HG03442 (cell line): ENCODE measurements around the gene LRRC3.
"Not testable (repeated sequence)": the region's sequence is repeated elsewhere in the genome, so short reads cannot be mapped to it uniquely, and the experiment has no call there.

Source experiments
- ATAC-seq: cut with Tn5 transposase; IDR thresholded peaks from one replicate; pipeline ENCODE4 v1.9.1; 2021; ENCODE audit warnings: mild to moderate bottlenecking, moderate library complexity; ENCODE audit not compliant: unreplicated experiment

Gene LRRC3

GRCh38 chr21:44477131-44477530 is 21.8 kb downstream of the LRRC3 start:
- ATAC-seq, result no peak

GRCh38 chr21:44477712-44478111 is 22.4 kb downstream of the LRRC3 start:
- ATAC-seq, result no peak

GRCh38 chr21:44478124-44478800 is 23.0 kb downstream of the LRRC3 start:
- no peak for ATAC-seq

GRCh38 chr21:44478801-44479167 is 23.5 kb downstream of the LRRC3 start:
- no peak for ATAC-seq

- ATAC-seq, result not testable (repeated sequence)
These were observed 24.4 kb downstream of the LRRC3 start for GRCh38 chr21:44479556-44480199.

- no peak for ATAC-seq
These were observed 25.1 kb downstream of the LRRC3 start for GRCh38 chr21:44480200-44481053.

- no peak for ATAC-seq
These were observed 27.4 kb downstream of the LRRC3 start for GRCh38 chr21:44482581-44483287.

- no peak for ATAC-seq
These were observed 28.3 kb downstream of the LRRC3 start for GRCh38 chr21:44483288-44484237.

- no peak for ATAC-seq
These were observed 29.4 kb downstream of the LRRC3 start for GRCh38 chr21:44484498-44485253.

GRCh38 chr21:44485254-44485793 is 30.0 kb downstream of the LRRC3 start:
- ATAC-seq, result no peak

- no peak for ATAC-seq
These were observed 30.5 kb downstream of the LRRC3 start for GRCh38 chr21:44485796-44486195.

GRCh38 chr21:44486302-44486701 is 31.0 kb downstream of the LRRC3 start:
- ATAC-seq, result no peak

- ATAC-seq, result no peak
These were observed 32.5 kb downstream of the LRRC3 start for GRCh38 chr21:44487831-44488230.

GRCh38 chr21:44489962-44490361 is 34.7 kb downstream of the LRRC3 start:
- no peak for ATAC-seq

GRCh38 chr21:44490405-44490804 is 35.1 kb downstream of the LRRC3 start:
- ATAC-seq, result no peak

GRCh38 chr21:44490816-44491215 is 35.5 kb downstream of the LRRC3 start:
- no peak for ATAC-seq

GRCh38 chr21:44492567-44493385 is 37.5 kb downstream of the LRRC3 start:
- no peak for ATAC-seq

GRCh38 chr21:44494418-44494817 is 39.1 kb downstream of the LRRC3 start:
- no peak for ATAC-seq
